HG03095 (cell line): ENCODE measurements around the gene CCDC102A.
A peak's percentile ranks its signal among the peaks of the same experiment; 100 is the strongest.

Experiments
- ATAC-seq: cut with Tn5 transposase; IDR thresholded peaks from one replicate; pipeline ENCODE4 v1.9.1; 2021; ENCODE audit warnings: moderate library complexity; ENCODE audit not compliant: unreplicated experiment

CCDC102A gene

DNA sequence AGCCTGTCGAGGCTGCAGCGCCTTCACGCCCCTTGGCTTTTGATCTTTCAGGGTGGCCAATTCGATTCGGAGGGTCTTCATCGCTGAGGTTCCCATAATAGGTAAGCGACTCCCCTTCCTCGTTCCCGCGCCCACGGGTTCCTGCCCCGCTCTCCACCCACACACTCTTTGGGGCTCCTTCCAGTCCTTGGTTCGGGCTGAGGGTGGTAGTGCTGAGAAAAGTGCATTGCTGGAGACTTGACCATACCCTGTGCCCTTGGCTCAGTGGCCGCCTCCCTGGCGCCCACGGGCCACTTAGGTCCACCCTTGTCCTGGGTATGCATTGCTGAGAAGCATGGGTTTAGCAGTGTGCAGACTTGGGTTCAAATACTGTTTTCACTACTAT lies 73.4 kb downstream of the CCDC102A start:
- no peak for ATAC-seq

DNA sequence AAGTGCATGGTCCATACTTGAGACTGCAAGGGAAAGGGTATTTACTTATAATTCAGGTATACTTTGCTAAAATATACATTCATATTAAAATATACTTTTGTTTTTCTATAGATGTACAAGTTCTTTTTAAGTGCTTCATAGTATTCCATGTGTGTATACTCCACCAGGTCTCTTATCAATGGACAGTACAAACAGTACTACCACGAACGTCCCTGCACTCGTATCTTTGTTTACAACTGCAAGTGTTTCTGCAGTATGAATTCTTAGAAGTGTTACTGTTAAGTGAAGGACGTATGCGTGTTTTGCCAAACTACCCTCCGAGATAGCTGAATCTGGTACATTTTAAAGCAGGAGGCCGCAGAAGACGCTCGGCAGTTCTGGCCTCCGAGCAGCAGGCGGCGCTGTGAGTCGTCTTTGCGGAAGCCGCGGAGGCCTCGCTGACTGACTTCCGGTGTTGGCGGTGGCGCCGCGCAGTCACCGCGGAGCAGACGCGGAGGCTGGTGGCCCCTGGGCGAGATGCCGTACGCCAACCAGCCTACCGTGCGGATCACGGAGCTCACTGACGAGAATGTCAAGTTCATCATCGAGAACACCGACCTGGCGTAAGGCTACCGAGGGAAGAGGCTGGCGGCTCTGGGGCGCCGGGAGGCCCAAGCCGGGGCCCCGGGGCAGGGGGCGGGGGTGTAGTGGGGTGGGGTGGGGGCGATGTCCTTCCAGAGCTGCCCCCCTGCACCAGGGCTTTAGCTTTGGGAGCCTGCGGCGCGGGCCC lies 74.0 kb downstream of the CCDC102A start, which contains the start of gene POLR2C:
TSS of gene POLR2C (plus strand) at position 471 of the 769 bp plus-strand sequence. CDS start at position 517, 46 bp downstream.
- peak; percentile 90 for ATAC-seq
